Activated CD4-positive, alpha-beta T cell treated with anti-CD3 and anti-CD28 coated beads, Interleukin-2, amount 50 U/mL, for 16 hours (primary cell): ENCODE measurements around the gene CYGB.
A peak's percentile ranks its signal among the peaks of the same experiment; 100 is the strongest.
"Not testable (repeated sequence)": the region's sequence is repeated elsewhere in the genome, so short reads cannot be mapped to it uniquely, and the experiment has no call there.

Experiments used
- DNase-seq: peaks from one replicate; pipeline ENCODE4 v3.0.0-alpha.2; 2020

CYGB gene

DNA sequence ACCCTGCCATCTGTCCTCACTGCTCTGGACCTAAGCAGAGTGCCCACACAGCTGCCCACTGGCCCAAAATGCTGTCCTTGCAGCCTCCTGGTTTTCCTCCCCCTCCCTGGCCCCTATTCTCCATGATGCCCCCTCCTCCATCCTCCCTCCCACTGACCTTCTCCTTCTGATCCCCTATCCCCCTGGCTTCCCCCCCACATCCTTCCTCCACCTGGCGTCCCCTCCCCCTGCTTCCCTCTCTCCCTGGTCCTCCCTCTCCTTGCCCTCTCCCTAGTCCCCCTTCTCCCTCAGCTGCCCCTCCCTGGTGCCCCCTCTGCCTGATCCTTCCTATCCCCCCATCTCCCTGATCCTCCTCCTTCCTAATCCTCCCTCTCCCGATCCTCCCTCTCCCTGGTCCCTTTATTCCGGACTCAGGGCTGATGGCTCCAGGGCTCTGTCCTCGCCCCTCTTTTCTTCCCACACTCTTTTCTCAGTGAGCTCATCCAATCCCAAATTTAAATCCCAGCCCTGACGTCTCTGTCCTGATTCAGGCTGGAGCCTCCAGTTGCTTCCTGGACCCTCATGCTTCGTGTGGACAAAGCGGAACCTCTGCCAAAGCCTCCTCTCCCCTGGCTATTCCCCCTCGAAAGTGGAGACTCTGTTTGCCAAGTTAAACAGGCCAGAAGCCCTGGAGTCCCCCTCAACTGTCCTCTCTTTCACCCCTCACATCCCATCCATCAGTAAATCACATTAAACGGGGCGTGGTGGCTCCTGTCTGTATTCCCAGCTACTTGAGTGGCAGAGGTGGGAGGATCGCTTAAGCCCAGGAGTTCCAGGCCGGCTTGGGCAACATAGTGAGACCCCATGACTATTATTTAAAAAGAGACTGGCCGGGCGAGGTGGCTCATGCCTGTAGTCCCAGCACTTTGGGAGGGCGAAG, 18.2 kb downstream of the CYGB start:
- DNase-seq: no peak

GRCh38 chr17:76517638-76518038, 19.9 kb downstream of the CYGB start:
- DNase-seq: no peak

- peak; percentile 94 for DNase-seq
Observed at GRCh38 chr17:76515274-76515949, 22.1 kb downstream of the CYGB start.

- not testable (repeated sequence) for DNase-seq
Observed at GRCh38 chr17:76514355-76514754, 23.2 kb downstream of the CYGB start.

DNA sequence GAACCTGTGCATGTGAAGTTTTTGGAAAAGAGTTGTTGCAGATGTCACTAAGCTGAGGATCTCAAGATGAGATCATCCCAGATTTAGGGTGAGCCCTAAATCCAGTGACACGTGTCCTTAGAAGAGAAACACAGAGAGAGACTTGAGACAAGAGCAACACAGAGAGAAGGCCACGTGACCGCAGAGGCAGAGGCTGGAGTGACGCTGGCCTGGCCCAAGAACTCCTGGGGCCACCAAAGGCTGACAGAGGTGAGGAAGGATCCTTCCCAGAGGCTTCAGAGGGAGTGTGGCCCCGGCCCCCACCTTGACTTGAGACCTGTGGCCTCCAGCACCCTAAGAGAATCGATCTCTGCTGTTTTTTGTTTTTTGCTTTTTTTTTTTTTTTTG, 24.2 kb downstream of the CYGB start:
- no peak for DNase-seq

DNA sequence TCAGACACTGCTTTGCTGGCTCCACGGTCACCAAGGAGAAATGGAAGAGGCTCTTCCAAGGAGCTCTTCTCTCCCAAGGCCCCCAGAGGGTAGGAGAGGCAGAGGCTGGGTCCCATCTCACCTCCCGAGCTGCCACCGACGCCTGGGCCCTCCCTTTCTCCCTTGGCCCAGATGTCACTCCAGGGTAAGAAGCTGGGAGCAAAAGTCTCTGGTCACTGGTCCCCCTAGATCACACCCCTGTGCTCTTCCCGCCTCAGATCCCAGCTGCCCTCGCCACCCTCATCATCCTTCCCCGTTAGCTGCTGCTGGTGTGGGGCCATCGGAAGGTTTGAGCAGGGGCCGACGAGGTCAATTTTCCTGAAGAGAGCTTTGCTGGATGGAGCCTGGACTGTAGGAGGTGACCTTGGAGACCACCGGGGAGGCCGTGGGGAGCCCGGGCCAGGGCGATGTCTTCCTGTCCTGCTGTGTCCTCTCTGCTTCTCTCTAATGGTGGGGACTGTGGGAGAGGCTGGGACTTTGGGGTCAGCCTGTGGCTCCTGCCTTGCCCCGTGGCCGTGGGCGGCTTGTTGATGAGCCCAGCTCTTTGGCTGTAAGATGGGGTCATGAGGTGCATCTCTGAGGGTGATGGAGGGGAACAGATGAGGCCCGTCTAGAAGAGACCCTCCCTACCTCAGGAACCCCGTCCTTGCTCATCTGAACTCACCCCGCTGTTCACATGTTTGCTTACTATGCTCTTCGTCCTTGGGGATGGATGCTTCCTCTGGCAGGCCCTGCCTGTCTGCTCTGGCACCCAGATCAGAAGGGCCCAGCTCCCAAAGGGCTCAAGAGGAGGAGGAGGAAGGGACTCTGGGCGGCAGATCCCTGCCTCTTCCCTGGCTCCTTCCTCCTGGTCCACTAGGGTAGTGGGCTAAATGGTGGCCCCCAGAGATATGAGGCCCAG, 24.9 kb downstream of the CYGB start:
- DNase-seq: no peak

- no peak for DNase-seq
Observed at GRCh38 chr17:76511668-76512365, 25.7 kb downstream of the CYGB start.

DNA sequence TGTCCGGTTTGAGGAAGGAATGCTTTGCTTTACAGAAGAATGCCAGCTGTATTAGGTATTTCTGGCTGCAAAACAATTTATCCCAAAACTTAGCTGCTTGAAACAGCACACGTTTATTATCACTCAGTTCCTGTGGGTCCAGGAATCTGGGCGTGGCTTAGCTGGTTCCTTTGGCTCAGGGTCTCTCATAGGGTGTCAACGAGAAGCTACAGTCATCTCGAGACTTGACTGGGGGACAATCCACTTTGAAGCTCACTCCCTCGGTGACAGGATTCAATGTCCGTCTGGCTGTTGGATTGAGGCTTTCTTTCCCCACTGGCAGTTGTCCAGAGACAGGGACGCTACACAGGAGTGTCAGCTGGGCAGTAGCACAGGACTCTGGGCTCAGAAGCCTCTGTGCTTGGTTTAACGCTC, 26.7 kb downstream of the CYGB start:
- DNase-seq: no peak

GRCh38 chr17:76508472-76509063, 28.9 kb downstream of the CYGB start:
- not testable (repeated sequence) for DNase-seq

- DNase-seq: peak; percentile 88
Observed at GRCh38 chr17:76506408-76507345, 30.8 kb downstream of the CYGB start.

DNA sequence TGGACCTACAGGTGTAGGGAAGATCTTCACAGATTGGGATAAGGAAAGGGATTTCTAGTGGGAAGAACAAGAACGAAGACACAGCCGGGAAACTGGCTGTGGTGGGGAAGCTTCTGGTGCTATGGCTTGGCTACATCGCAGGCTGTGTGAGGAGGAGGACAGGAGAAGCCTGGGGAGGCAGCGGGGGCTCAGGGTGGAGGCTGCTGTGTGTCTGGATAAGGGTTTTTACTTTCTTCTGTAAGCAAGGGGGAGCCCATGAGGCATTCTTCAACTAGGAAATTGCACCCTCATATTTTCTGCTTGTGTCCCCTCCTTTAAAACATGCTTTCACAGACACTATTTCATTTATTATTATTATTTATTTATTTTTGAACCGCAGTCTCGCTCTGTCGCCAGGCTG, 33.4 kb downstream of the CYGB start:
- no peak for DNase-seq

GRCh38 chr17:76502341-76503211, 34.9 kb downstream of the CYGB start:
- no peak for DNase-seq

GRCh38 chr17:76501827-76502307, 35.6 kb downstream of the CYGB start:
- DNase-seq: no peak

DNA sequence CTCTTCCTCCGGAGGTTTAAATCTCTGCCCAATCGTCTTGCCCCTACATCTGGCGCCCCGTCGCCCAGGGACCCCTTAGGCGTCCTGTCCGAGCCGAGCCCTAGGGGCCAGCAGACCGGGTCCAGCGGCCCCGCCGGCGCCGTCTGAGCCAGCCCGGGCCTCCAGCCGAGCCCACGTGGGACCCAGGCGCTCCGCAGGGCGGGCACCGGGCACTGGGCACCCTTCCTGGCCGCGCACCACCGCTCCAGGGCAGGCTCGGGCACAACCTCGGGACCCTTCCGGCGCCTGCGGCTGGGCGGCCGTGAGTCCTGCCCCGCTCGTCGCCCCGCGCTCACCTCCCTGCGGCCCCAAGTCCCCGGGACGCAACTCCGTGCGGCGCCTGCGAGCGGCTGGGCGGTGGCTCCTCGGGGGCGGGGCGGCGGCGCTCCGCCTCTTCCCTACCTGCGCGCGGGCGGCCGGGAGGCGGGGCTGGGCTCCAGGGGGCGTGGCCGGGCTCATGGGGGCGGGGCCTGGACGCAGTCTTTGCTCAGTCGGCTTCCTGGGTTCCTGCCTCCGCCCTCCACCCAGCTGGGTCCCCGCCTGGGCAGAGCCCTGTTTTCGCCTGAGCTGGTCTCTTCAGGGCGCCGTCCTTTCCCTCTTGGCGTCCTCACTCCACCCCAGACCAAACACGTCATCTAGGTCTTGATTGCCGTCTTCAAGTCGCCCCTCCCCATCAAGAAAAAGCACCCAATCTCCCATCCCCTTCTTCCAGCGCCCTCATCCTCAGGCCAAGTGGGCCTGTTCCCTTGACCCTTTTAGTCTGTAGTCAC, 36.3 kb downstream of the CYGB start, which contains the start of gene RHBDF2:
RHBDF2 (minus strand) TSS at position 406 of the 809 bp plus-strand sequence. CDS start 19,899 bp downstream, outside the sequence.
- peak; percentile 96 for DNase-seq

DNA sequence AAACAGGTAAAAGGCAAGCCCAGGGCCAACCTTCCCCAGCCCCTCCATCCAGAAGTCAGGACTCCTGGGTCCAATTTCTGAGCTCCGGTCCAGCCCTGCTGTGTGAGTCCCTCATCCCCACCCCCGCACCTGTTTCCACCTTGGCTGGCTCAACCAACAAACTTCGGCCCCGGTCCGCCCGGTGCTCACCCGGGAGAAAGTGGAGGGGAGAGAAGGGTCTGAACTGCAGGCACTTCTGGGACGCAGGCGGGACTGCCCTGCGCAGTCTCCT, 36.8 kb downstream of the CYGB start:
- DNase-seq: no peak

GRCh38 chr17:76500074-76500746, 37.3 kb downstream of the CYGB start:
- no peak for DNase-seq

DNA sequence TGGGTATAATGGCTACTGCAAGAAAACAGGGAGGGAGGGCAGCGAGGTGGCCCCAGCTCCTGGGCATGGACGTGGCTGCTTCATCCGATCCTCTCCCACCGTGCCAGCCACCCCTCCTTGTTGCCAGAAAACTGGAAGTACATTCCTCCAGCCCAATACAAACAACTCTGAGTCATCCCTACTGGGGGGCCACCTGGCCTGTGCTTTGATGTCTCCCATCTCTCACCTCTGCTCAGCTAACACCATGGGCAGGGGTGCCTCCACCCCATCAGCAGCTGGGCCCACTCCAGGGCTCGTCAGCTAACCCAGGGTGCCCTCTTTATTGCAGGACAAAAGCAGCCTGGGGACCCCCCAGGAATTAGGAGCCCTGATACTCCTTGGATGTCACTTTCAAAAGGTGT, 38.2 kb downstream of the CYGB start:
- DNase-seq: no peak

GRCh38 chr17:76498876-76499251, 38.6 kb downstream of the CYGB start:
- no peak for DNase-seq
